GM19328 (cell line): Measurements from ENCODE around the gene ATF3.
A peak's percentile ranks its signal among the peaks of the same experiment; 100 is the strongest.
"Not testable (repeated sequence)": the region's sequence is repeated elsewhere in the genome, so short reads cannot be mapped to it uniquely, and the experiment has no call there.

Experiments
- ATAC-seq: cut with Tn5 transposase; IDR thresholded peaks from one replicate; pipeline ENCODE4 v1.9.1; 2021; ENCODE audit warnings: mild to moderate bottlenecking, moderate library complexity; ENCODE audit not compliant: unreplicated experiment

Gene ATF3

GRCh38 chr1:212648431-212648830, 39.9 kb downstream of the ATF3 start:
- ATAC-seq, result no peak

GRCh38 chr1:212649020-212649419, 40.5 kb downstream of the ATF3 start:
- no peak for ATAC-seq

GRCh38 chr1:212650228-212650627, 41.7 kb downstream of the ATF3 start:
- no peak for ATAC-seq

- ATAC-seq, result no peak
Observed at GRCh38 chr1:212651521-212651920, 43.0 kb downstream of the ATF3 start.

- ATAC-seq, result no peak
Observed at GRCh38 chr1:212651977-212652376, 43.4 kb downstream of the ATF3 start.

- no peak for ATAC-seq
Observed at GRCh38 chr1:212652609-212653008, 44.0 kb downstream of the ATF3 start.

- ATAC-seq, result no peak
Observed at GRCh38 chr1:212655668-212656440, 47.3 kb downstream of the ATF3 start.

GRCh38 chr1:212656730-212657129, 48.2 kb downstream of the ATF3 start:
- no peak for ATAC-seq

- ATAC-seq, result not testable (repeated sequence)
Observed at GRCh38 chr1:212658250-212658649, 49.7 kb downstream of the ATF3 start.

GRCh38 chr1:212664409-212665199, 56.0 kb downstream of the ATF3 start:
- no peak for ATAC-seq

- peak; percentile 90 for ATAC-seq
Observed at GRCh38 chr1:212665241-212666115, 56.9 kb downstream of the ATF3 start.

- no peak for ATAC-seq
Observed at GRCh38 chr1:212666116-212666775, 57.7 kb downstream of the ATF3 start.

- no peak for ATAC-seq
Observed at GRCh38 chr1:212667223-212668139, 58.9 kb downstream of the ATF3 start.

- no peak for ATAC-seq
Observed at GRCh38 chr1:212668477-212668876, 59.9 kb downstream of the ATF3 start.

- ATAC-seq, result no peak
Observed at GRCh38 chr1:212669102-212669501, 60.5 kb downstream of the ATF3 start.

- no peak for ATAC-seq
Observed at GRCh38 chr1:212669600-212669999, 61.0 kb downstream of the ATF3 start.

GRCh38 chr1:212670301-212670700, 61.7 kb downstream of the ATF3 start:
- no peak for ATAC-seq
